PC-3 (cell line): ENCODE results near the gene UNCX.

Source experiments
- CTCF ChIP-seq: fragments of 300-600 bp; sonication (generic); conservative IDR thresholded peaks from 2 replicates; pipeline ENCODE4 v1.5.1; 2017; ENCODE audit warnings: antibody characterized with exemption, low read depth, mild to moderate bottlenecking, low read length
- EZH2 ChIP-seq: fragments of 300-600 bp; sonication (generic); IDR thresholded peaks from one replicate; pipeline ENCODE4 v1.6.1; 2017; ENCODE audit warnings: antibody characterized with exemption, mild to moderate bottlenecking, low read length; ENCODE audit not compliant: unreplicated experiment
- EZH2phosphoT487 ChIP-seq: fragments of 300-600 bp; sonication (generic); IDR thresholded peaks from 2 replicates; pipeline ENCODE4 v1.6.1; 2018; ENCODE audit warnings: mild to moderate bottlenecking, antibody characterized with exemption, low read length, borderline replicate concordance

GRCh38 chr7:1246160-1246870 is 13.6 kb downstream of the UNCX start:
- peak; percentile 99 for TF ChIP-seq EZH2
- TF ChIP-seq CTCF: no peak
- peak; percentile 79; the same call in 1 of the 2 replicates for TF ChIP-seq EZH2phosphoT487
